Central memory CD8-positive, alpha-beta T cell (primary cell): ENCODE results near the gene CRLF1.
A peak's percentile ranks its signal among the peaks of the same experiment; 100 is the strongest.

ENCODE experiments used
- ATAC-seq: fragments of 150-1000 bp; cut with Tn5 transposase; replicated peaks from 2 replicates; pipeline ENCODE4 v1.10.0; 2022; ENCODE audit warnings: mild to moderate bottlenecking, moderate FRiP score, moderate number of reproducible peaks; ENCODE audit not compliant: poor library complexity, severe bottlenecking; ENCODE audit errors: extremely low read depth
- DNase-seq, 2 donors: peaks; one replicate each; pipeline ENCODE4 v3.0.0; 2021; ENCODE audit warnings: low spot score in 2 of 2
- H3K27ac Mint-ChIP-seq: one replicate; pipeline ENCODE4 v1.8.0; 2022; ENCODE audit warnings: low read depth, mild to moderate bottlenecking, moderate library complexity, mixed read lengths
- H3K27me3 Mint-ChIP-seq: one replicate; pipeline ENCODE4 v1.8.0; 2022; ENCODE audit warnings: mixed read lengths
- H3K36me3 Mint-ChIP-seq: one replicate; pipeline ENCODE4 v1.8.0; 2022; ENCODE audit warnings: mild to moderate bottlenecking, moderate library complexity, mixed read lengths; ENCODE audit not compliant: insufficient read depth
- H3K4me1 Mint-ChIP-seq: one replicate; pipeline ENCODE4 v1.8.0; 2022; ENCODE audit warnings: mixed read lengths
- H3K4me3 Mint-ChIP-seq: one replicate; pipeline ENCODE4 v1.8.0; 2022; ENCODE audit warnings: mild to moderate bottlenecking, moderate library complexity, mixed read lengths
- H3K9me3 Mint-ChIP-seq: one replicate; pipeline ENCODE4 v1.8.0; 2022; ENCODE audit warnings: mixed read lengths

Gene CRLF1

DNA sequence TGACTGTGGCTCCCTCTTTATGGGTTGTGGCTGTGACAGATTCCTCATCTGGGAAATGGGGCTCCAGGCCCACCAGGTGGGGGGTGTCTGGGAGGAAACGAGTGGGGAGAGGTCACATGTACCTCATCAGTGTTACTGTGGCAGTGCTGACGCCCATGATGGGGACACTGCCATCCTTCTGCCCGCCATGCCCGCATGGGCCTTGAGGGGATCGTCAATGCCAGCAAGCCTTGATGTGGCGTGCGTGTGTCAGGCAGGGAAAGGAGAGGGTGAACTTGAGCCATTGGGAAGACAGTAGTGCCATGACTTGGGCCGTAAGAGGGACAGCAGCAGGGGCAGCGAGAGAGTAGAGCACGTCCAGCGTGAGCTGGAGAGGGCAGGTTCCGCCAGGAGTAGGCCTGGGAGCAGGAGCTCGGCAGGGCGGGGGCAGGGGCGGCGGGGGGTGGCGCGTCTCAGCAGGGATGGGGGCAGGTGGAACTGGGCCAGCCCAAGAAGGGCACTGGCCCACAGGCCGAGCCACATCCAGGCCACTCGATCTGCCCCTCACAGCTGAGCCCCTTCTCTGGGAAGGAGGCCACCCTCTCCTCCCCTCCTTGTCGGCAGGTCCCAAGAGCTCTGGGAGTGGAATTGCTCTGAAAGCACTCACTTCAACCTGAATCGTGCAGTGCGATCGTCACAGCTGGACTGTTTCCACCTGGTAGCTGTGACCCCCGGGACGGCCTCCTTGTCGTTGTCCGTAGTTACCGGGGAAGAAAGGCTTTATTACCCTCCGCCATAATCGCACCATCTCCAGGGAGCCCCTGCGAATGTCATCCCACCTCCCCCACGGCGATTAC is 40.2 kb upstream of the CRLF1 start:
- Mint-ChIP-seq H3K36me3 (peaks cover 4% of the 10 kb centered on the region), H3K27ac (peak overlapping the region; percentile 29), H3K4me1 (peaks cover 15% of the 10 kb centered on the region), H3K9me3 (no peaks in the 10 kb centered on the region), H3K27me3 (no peaks in the 10 kb centered on the region), H3K4me3 (no peak overlapping the region)
- DNase-seq (no peak), ATAC-seq (no peak)

GRCh38 chr19:18645035-18645511 is 38.5 kb upstream of the CRLF1 start:
- Mint-ChIP-seq H3K36me3 (peaks cover 11% of the 10 kb centered on the region), H3K27ac (no peak overlapping the region), H3K4me1 (peaks cover 12% of the 10 kb centered on the region), H3K4me3 (no peak overlapping the region), H3K9me3 (no peaks in the 10 kb centered on the region), H3K27me3 (no peaks in the 10 kb centered on the region)
- ATAC-seq (no peak), DNase-seq (no peak)

GRCh38 chr19:18644196-18645034 is 37.8 kb upstream of the CRLF1 start:
- H3K4me3 Mint-ChIP-seq: no peak overlapping the region
- ATAC-seq (no peak), DNase-seq (no peak)
- H3K9me3 Mint-ChIP-seq: no peaks in the 10 kb centered on the region
- peaks cover 18% of the 10 kb centered on the region for H3K4me1 Mint-ChIP-seq
- peaks cover 9% of the 10 kb centered on the region for H3K36me3 Mint-ChIP-seq
- H3K27ac Mint-ChIP-seq: no peak overlapping the region
- no peaks in the 10 kb centered on the region for H3K27me3 Mint-ChIP-seq

DNA sequence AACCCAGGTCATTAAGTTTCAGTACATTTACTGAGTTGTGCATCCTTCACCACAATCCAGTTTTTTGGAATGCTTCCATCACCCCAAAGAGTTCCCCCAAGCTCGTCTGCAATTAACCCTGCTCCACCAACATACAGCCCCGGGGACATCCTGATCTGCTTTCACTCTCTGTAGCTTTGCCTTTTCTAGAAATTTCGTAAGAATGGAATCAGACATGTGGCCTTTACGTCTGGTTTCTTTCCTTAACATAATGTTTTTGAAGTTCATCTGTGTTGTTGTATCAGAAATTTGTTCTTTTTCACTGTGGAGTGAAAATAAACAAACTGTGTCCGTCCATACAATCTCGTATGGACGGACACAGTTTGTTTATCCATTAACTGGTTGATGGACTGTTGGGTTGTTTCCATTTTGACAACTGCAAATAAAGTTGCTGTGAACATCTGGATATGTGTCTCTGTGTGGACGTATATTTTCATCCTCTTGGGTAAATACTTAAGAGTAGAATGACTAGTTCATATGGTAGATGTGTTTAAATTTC is 33.2 kb upstream of the CRLF1 start:
- ATAC-seq: no peak
- no peak for DNase-seq
- Mint-ChIP-seq H3K9me3 (no peaks in the 10 kb centered on the region), H3K4me3 (no peak overlapping the region), H3K27me3 (no peaks in the 10 kb centered on the region), H3K27ac (no peak overlapping the region), H3K4me1 (peaks cover 31% of the 10 kb centered on the region), H3K36me3 (peaks cover 12% of the 10 kb centered on the region)

DNA sequence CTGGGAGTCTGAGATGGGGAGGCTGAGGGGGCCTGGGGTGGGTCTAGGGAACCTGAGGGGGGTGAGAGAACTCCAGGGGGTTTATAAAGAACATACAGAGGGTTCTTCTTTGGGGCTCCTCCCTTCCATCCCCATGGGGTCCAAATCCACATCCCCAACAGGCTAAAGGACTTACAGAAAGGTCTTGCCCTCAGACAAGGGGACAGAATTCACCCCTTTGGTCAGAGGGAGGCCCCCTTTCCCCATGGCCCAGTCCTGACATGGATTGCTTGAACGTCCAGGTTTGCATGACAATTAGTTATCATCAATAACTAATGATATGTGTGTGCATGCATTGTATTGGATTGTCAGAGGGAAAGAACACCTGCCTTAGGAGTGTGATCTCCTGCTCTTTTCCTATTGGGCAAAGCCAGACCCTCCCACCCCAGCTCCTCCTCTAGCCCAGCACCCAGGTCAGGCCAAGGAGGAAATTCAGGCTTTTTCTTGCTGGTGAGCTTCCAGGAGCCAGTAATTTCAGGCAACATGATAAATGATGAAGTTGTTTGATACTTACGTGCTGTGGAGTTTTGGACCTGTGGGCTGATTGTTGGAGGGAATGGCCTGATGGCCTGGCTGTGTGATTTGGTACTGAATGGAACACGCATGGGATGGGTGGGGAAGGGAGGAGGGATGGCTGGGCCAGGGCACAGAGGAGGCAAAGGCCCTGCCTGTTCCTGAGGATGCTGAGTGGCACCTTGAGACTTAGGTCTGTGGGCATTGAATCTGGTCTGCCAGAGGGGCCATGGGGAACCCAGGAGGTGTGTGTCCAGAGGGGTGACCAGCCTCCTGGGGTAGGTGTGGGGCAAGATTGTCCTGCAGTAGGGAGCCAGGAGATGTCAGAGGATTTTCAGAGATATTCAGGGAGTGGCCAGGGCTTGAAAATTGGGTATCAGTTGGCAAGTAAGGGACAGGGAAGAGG is 31.4 kb upstream of the CRLF1 start:
- DNase-seq (no peak), ATAC-seq (no peak)
- H3K4me3 Mint-ChIP-seq: peak overlapping the region; percentile 83
- H3K27ac Mint-ChIP-seq: peak overlapping the region; percentile 91
- H3K4me1 Mint-ChIP-seq: peaks cover 31% of the 10 kb centered on the region
- peaks cover 9% of the 10 kb centered on the region for H3K27me3 Mint-ChIP-seq
- peaks cover 12% of the 10 kb centered on the region for H3K36me3 Mint-ChIP-seq
- H3K9me3 Mint-ChIP-seq: no peaks in the 10 kb centered on the region

GRCh38 chr19:18636969-18637629 is 30.5 kb upstream of the CRLF1 start, which contains the start of gene KLHL26:
TSS of gene KLHL26 (plus strand) at chr19:18637028. CDS start at chr19:18637055, 27 bp downstream.
- DNase-seq: no peak
- peaks cover 31% of the 10 kb centered on the region for H3K4me1 Mint-ChIP-seq
- peak within 1 kb of the TSS; percentile 83 for H3K4me3 Mint-ChIP-seq
- H3K27ac Mint-ChIP-seq: peak within 1 kb of the TSS; percentile 91
- no peak for ATAC-seq
- peaks cover 12% of the 10 kb centered on the region for H3K36me3 Mint-ChIP-seq
- peaks cover 9% of the 10 kb centered on the region for H3K27me3 Mint-ChIP-seq
- H3K9me3 Mint-ChIP-seq: no peaks in the 10 kb centered on the region

GRCh38 chr19:18636183-18636968 is 29.8 kb upstream of the CRLF1 start:
- H3K36me3 Mint-ChIP-seq: peaks cover 12% of the 10 kb centered on the region
- H3K4me3 Mint-ChIP-seq: peak overlapping the region; percentile 83
- peaks cover 9% of the 10 kb centered on the region for H3K27me3 Mint-ChIP-seq
- ATAC-seq (peak; percentile 93), DNase-seq (peak; percentile 98)
- H3K4me1 Mint-ChIP-seq: peaks cover 31% of the 10 kb centered on the region
- H3K9me3 Mint-ChIP-seq: no peaks in the 10 kb centered on the region
- H3K27ac Mint-ChIP-seq: peak overlapping the region; percentile 91

- peak overlapping the region; percentile 91 for H3K27ac Mint-ChIP-seq
- H3K4me1 Mint-ChIP-seq: peaks cover 31% of the 10 kb centered on the region
- peak overlapping the region; percentile 83 for H3K4me3 Mint-ChIP-seq
- H3K27me3 Mint-ChIP-seq: peaks cover 9% of the 10 kb centered on the region
- no peaks in the 10 kb centered on the region for H3K9me3 Mint-ChIP-seq
- DNase-seq (no peak), ATAC-seq (no peak)
- peaks cover 8% of the 10 kb centered on the region for H3K36me3 Mint-ChIP-seq
Measured at GRCh38 chr19:18635831-18636182, 29.2 kb upstream of the CRLF1 start.

DNA sequence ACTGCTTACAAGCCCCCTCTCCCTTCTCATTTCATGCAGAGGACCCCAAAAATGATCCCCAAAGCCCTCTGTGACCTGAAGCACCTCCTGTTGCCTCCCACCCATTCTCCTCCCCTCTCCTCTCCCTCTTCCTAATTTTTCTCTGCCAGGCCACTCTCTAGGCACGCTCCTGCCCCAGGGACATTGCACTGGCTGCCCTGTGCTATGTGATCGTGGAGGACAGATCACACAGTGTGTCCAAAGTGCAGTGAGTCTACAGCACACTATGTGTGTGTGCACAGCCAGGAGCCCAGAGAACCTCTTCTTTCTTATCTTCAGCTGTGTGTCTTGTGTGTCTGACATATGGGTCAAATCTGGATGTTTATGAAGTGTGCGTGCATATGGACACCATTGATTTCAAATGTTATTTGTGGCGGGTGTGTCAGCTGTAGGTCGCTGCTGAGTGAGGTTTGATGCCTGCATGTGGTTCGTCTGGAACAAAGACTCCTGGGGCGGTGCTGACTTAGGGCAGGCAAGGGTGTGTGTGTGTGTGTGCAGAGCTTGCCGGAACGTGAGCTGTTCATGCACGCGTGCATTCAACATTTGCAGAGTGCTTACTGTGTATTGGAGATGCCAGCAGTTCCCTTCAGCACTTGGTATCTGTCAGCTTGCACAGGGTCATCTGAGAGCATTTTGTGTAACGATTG is 28.2 kb upstream of the CRLF1 start:
- Mint-ChIP-seq H3K27me3 (peaks cover 16% of the 10 kb centered on the region), H3K9me3 (no peaks in the 10 kb centered on the region), H3K27ac (no peak overlapping the region), H3K4me1 (peaks cover 29% of the 10 kb centered on the region), H3K4me3 (no peak overlapping the region), H3K36me3 (peaks cover 5% of the 10 kb centered on the region)
- no peak for ATAC-seq
- no peak for DNase-seq

GRCh38 chr19:18633321-18633720 is 26.7 kb upstream of the CRLF1 start:
- H3K9me3 Mint-ChIP-seq: no peaks in the 10 kb centered on the region
- peaks cover 22% of the 10 kb centered on the region for H3K4me1 Mint-ChIP-seq
- DNase-seq: no peak
- no peak overlapping the region for H3K27ac Mint-ChIP-seq
- H3K36me3 Mint-ChIP-seq: peaks cover 5% of the 10 kb centered on the region
- H3K4me3 Mint-ChIP-seq: no peak overlapping the region
- H3K27me3 Mint-ChIP-seq: peaks cover 21% of the 10 kb centered on the region
- no peak for ATAC-seq
